ENCODE data around the gene CLEC16A.
A peak's percentile ranks its signal among the peaks of the same experiment; 100 is the strongest.
"Not testable (repeated sequence)": the region's sequence is repeated elsewhere in the genome, so short reads cannot be mapped to it uniquely, and the experiment has no call there.

The CLEC16A gene

GRCh38 chr16:10925285-10925684 is 19.1 kb upstream of the CLEC16A start:
- not testable (repeated sequence) for DNase-seq

- DNase-seq, result no peak
Measured at GRCh38 chr16:10926094-10926493, 18.3 kb upstream of the CLEC16A start.

- DNase-seq, result no peak
Measured at GRCh38 chr16:10926867-10927266, 17.5 kb upstream of the CLEC16A start.

GRCh38 chr16:10927497-10928112 is 16.8 kb upstream of the CLEC16A start:
- no peak for DNase-seq

- not testable (repeated sequence) for DNase-seq
Measured at GRCh38 chr16:10929097-10929496, 15.3 kb upstream of the CLEC16A start.

- peak in 5 of 56 donors; percentile 6 to 39 (median 26) for DNase-seq
Measured at GRCh38 chr16:10929853-10930754, 14.3 kb upstream of the CLEC16A start.

GRCh38 chr16:10930755-10931093 is 13.6 kb upstream of the CLEC16A start:
- DNase-seq, result no peak

- no peak for DNase-seq
Measured at GRCh38 chr16:10931134-10931533, 13.2 kb upstream of the CLEC16A start.

GRCh38 chr16:10931977-10932632 is 12.3 kb upstream of the CLEC16A start:
- DNase-seq, result no peak

GRCh38 chr16:10932959-10933710 is 11.2 kb upstream of the CLEC16A start:
- DNase-seq, result no peak

- DNase-seq, result no peak
Measured at GRCh38 chr16:10933865-10934264, 10.5 kb upstream of the CLEC16A start.

- DNase-seq, result no peak
Measured at GRCh38 chr16:10934325-10935107, 9.8 kb upstream of the CLEC16A start.

GRCh38 chr16:10935226-10935915 is 9.0 kb upstream of the CLEC16A start:
- DNase-seq, result no peak

- no peak for DNase-seq
Measured at GRCh38 chr16:10936272-10936984, 7.9 kb upstream of the CLEC16A start.

GRCh38 chr16:10937068-10937859 is 7.1 kb upstream of the CLEC16A start:
- peak in 17 of 56 donors; percentile 6 to 48 (median 28) for DNase-seq

- no peak for DNase-seq
Measured at GRCh38 chr16:10938321-10938720, 6.0 kb upstream of the CLEC16A start.

GRCh38 chr16:10938796-10939648 is 5.3 kb upstream of the CLEC16A start:
- no peak for DNase-seq

Data from nucleus accumbens (tissue), 56 donors.